Stimulated activated CD4-positive, alpha-beta T cell treated with anti-CD3 and anti-CD28 coated beads, TNF-alpha, amount 100 ng/mL, for 4 hours (primary cell): ENCODE measurements around the gene SEPTIN1.
A peak's percentile ranks its signal among the peaks of the same experiment; 100 is the strongest.

Experiments
- DNase-seq, 3 experiments: peaks; one replicate each; pipeline ENCODE4 v3.0.0-alpha.2; 2020; ENCODE audit warnings: low read depth in 3 of 3

The SEPTIN1 gene

GRCh38 chr16:30382111-30382881, at the start of gene SEPTIN1:
SEPTIN1 (minus strand) TSS chr16:30382561; CDS start chr16:30382542, 19 bp downstream.
- peak; percentile 50 to 63 (median 51) for DNase-seq

- no peak for DNase-seq
Measured at GRCh38 chr16:30430428-30430970, 48.1 kb upstream of the SEPTIN1 start.

- peak; percentile 81 to 95 (median 93) for DNase-seq
Measured at GRCh38 chr16:30429678-30430427, 47.5 kb upstream of the SEPTIN1 start, which contains the start of gene DCTPP1. DCTPP1 (minus strand) TSS chr16:30430030; CDS start chr16:30429980, 50 bp downstream.

GRCh38 chr16:30429418-30429677, 47.0 kb upstream of the SEPTIN1 start:
- DNase-seq = no peak

- no peak for DNase-seq
Measured at GRCh38 chr16:30428055-30428454, 45.7 kb upstream of the SEPTIN1 start.

GRCh38 chr16:30421010-30421409, 38.6 kb upstream of the SEPTIN1 start:
- no peak for DNase-seq

GRCh38 chr16:30418350-30419181, 36.2 kb upstream of the SEPTIN1 start:
- no peak for DNase-seq

GRCh38 chr16:30417529-30418349, 35.4 kb upstream of the SEPTIN1 start:
- peak; percentile 75 to 86 (median 75) for DNase-seq

- no peak for DNase-seq
Measured at GRCh38 chr16:30416624-30417528, 34.5 kb upstream of the SEPTIN1 start.

- no peak for DNase-seq
Measured at GRCh38 chr16:30416047-30416603, 33.8 kb upstream of the SEPTIN1 start.

- DNase-seq = no peak
Measured at GRCh38 chr16:30414159-30414558, 31.8 kb upstream of the SEPTIN1 start.

GRCh38 chr16:30413112-30413806, 30.9 kb upstream of the SEPTIN1 start:
- no peak for DNase-seq

GRCh38 chr16:30409125-30410060, 27.0 kb upstream of the SEPTIN1 start:
- peak; percentile 83 to 89 (median 85) for DNase-seq

- no peak for DNase-seq
Measured at GRCh38 chr16:30407804-30408534, 25.6 kb upstream of the SEPTIN1 start.

- DNase-seq = peak; percentile 78 to 96 (median 79)
Measured at GRCh38 chr16:30407102-30407803, 24.9 kb upstream of the SEPTIN1 start, which contains the start of gene ZNF771. ZNF771 (plus strand) TSS chr16:30407606; CDS start chr16:30408054, 448 bp downstream.

- no peak for DNase-seq
Measured at GRCh38 chr16:30406795-30407101, 24.4 kb upstream of the SEPTIN1 start.
